ENCODE results near the gene IDI1. TPM values are rescaled to one million over a fixed set of nuclear protein-coding genes. Genes with fewer than 3 reads are reported as not detected.

The IDI1 gene
- total and polyA plus RNA-seq, 4 donors: 78.8 to 264 (median 109) TPM

GRCh38 chr10:1058017-1058416, 9.1 kb upstream of the IDI1 start:
- no peak for DNase-seq (ENCODE audit: low spot score)
- 41% methylated on average over 7 of the region's 7 CpGs for WGBS
- Histone ChIP-seq H3K4me3 (ENCODE audit: low read depth in 1 of 3, low read length in 3 of 3) (peak overlapping the region in 2 of 3 donors; percentile 97 to 99), H3K27me3 (ENCODE audit: control insufficient read depth in 4 of 4, insufficient read depth in 4 of 4, low read length in 3 of 4) (no peaks in the 10 kb centered on the region), H3K9ac (ENCODE audit: low read depth in 1 of 2, low read length in 2 of 2) (no peak overlapping the region), H3K4me1 (ENCODE audit: control insufficient read depth in 4 of 4, insufficient read depth in 4 of 4, low read length in 3 of 4) (peaks cover 9 to 47% (median 32%) of the 10 kb centered on the region in 4 donors), H3K27ac (ENCODE audit: low read depth in 1 of 2, low read length in 2 of 2) (no peak overlapping the region), H3K36me3 (ENCODE audit: control insufficient read depth in 4 of 4, insufficient read depth in 3 of 4, low read depth in 1 of 4, low read length in 3 of 4) (peaks cover 0 to 6% (median 1%) of the 10 kb centered on the region in 4 donors), H3K9me3 (ENCODE audit: control insufficient read depth in 4 of 4, low read length in 3 of 4) (no peaks in the 10 kb centered on the region)
- no peak for TF ChIP-seq GABPA (IDR thresholded peaks at IDR 0.05 in 1 of 2, conservative IDR thresholded peaks at IDR 0.05 in 1 of 2)
- no peak for TF ChIP-seq NR2F2 (IDR thresholded peaks at IDR 0.05)
- TF ChIP-seq EGR1 (IDR thresholded peaks at IDR 0.05; ENCODE audit: low read depth in 2 of 2): no peak

- H3K4me3 ChIP-seq (ENCODE audit: low read depth in 1 of 3, low read length in 3 of 3): peak overlapping the region; percentile 89 to 99 (median 97)
- peaks cover 9 to 51% (median 35%) of the 10 kb centered on the region in 4 donors for H3K4me1 ChIP-seq (ENCODE audit: control insufficient read depth in 4 of 4, insufficient read depth in 4 of 4, low read length in 3 of 4)
- H3K27me3 ChIP-seq (ENCODE audit: control insufficient read depth in 4 of 4, insufficient read depth in 4 of 4, low read length in 3 of 4): no peaks in the 10 kb centered on the region
- H3K9me3 ChIP-seq (ENCODE audit: control insufficient read depth in 4 of 4, low read length in 3 of 4): no peaks in the 10 kb centered on the region
- peak overlapping the region; percentile 42 to 97 for H3K9ac ChIP-seq (ENCODE audit: low read depth in 1 of 2, low read length in 2 of 2)
- DNase-seq (ENCODE audit: low spot score): peak; percentile 44
- H3K27ac ChIP-seq (ENCODE audit: low read depth in 1 of 2, low read length in 2 of 2): peak overlapping the region; percentile 84 to 98
- peaks cover under 1 to 6% (median 2%) of the 10 kb centered on the region in 4 donors for H3K36me3 ChIP-seq (ENCODE audit: control insufficient read depth in 4 of 4, insufficient read depth in 3 of 4, low read depth in 1 of 4, low read length in 3 of 4)
- 2% methylated on average over 26 of the region's 26 CpGs for WGBS
- TF ChIP-seq YY1 (IDR thresholded peaks at IDR 0.05) (no peak), SP1 (IDR thresholded peaks at IDR 0.05) (no peak), ATF3 (IDR thresholded peaks at IDR 0.05) (no peak), JUND (IDR thresholded peaks at IDR 0.05) (no peak), FOXA1 (IDR thresholded peaks at IDR 0.05) (no peak), HNF4A (conservative IDR thresholded peaks at IDR 0.05) (no peak), TAF1 (conservative IDR thresholded peaks at IDR 0.05) (no peak), HNF4G (IDR thresholded peaks at IDR 0.05) (no peak), MAX (IDR thresholded peaks at IDR 0.05) (no peak), REST (IDR thresholded peaks at IDR 0.05) (no peak), GABPA (IDR thresholded peaks at IDR 0.05 in 1 of 2, conservative IDR thresholded peaks at IDR 0.05 in 1 of 2) (no peak), FOXA2 (IDR thresholded peaks at IDR 0.05) (no peak)
Observed at GRCh38 chr10:1057106-1057657, 8.3 kb upstream of the IDI1 start.
